ENCODE data around the gene ARHGEF2. TPM values are rescaled to one million over a fixed set of nuclear protein-coding genes. Genes with fewer than 3 reads are reported as not detected.

The ARHGEF2 gene
- polyA plus RNA-seq, 3 donors = 15.4 to 271 (median 18.6) TPM

- Histone ChIP-seq H4K20me1 (ENCODE audit: insufficient read depth, low read length) (peaks cover 92% of the 10 kb centered on the region), H2AFZ (ENCODE audit: insufficient read depth, low read depth, low read length, poor library complexity, severe bottlenecking) (no peak overlapping the region), H3K9me3 (replicated peaks in 1 of 2; ENCODE audit: control insufficient read depth in 1 of 2, insufficient read depth in 1 of 2, low read length in 2 of 2) (no peaks in the 10 kb centered on the region), H3K9ac (ENCODE audit: insufficient read depth, low read length, poor library complexity, severe bottlenecking) (peak overlapping the region; percentile 99), H3K27me3 (ENCODE audit: control insufficient read depth in 2 of 2, insufficient read depth in 2 of 2, low read length in 2 of 2) (no peaks in the 10 kb centered on the region), H3K4me3 (replicated peaks in 1 of 3; ENCODE audit: low read depth in 2 of 3, low read length in 3 of 3) (peak overlapping the region; percentile 93 to 96 (median 94)), H3K79me2 (ENCODE audit: insufficient read depth, low read length) (peaks cover 99% of the 10 kb centered on the region), H3K27ac (ENCODE audit: low read depth in 1 of 2, low read length in 2 of 2) (peak overlapping the region; percentile 81 to 97), H3K4me2 (replicated peaks; ENCODE audit: extremely low read depth, low read length, poor library complexity, severe bottlenecking) (peak overlapping the region; percentile 96), H3K36me3 (replicated peaks in 1 of 2; ENCODE audit: control insufficient read depth in 1 of 2, insufficient read depth in 2 of 2, low read length in 2 of 2) (peaks cover 20 to 31% of the 10 kb centered on the region in 2 donors), H3K4me1 (ENCODE audit: control insufficient read depth in 1 of 2, insufficient read depth in 2 of 2, low read length in 2 of 2) (peaks cover 73 to 87% of the 10 kb centered on the region in 2 donors)
- Mint-ChIP-seq H3K36me3 (peaks cover 47 to 53% of the 10 kb centered on the region in 2 donors), H3K27ac (peak overlapping the region; percentile 91 to 99 (median 96)), H3K27me3 (ENCODE audit: low read depth in 3 of 3) (peaks cover 0 to 6% (median 0%) of the 10 kb centered on the region in 3 donors), H3K4me3 (peak overlapping the region; percentile 96 to 98), H3K4me1 (peaks cover 70% of the 10 kb centered on the region), H3K9me3 (no peaks in the 10 kb centered on the region)
- intact Hi-C loops (cut with micrococcal nuclease) = no loop called here
- peak in 1 of 3 donors; percentile 4 for DNase-seq
- 18% methylated on average over 9 of the region's 13 CpGs for WGBS (ENCODE audit: insufficient coverage)
- TF ChIP-seq CTCF (IDR thresholded peaks at IDR 0.05) = no peak
Measured at GRCh38 chr1:155974208-155975115, 3.9 kb downstream of the ARHGEF2 start.

GRCh38 chr1:155973723-155974122, 4.6 kb downstream of the ARHGEF2 start:
- H3K36me3 Mint-ChIP-seq = peaks cover 55 to 58% of the 10 kb centered on the region in 2 donors

More at GRCh38 chr1:155973723-155974122, 4.6 kb downstream of the ARHGEF2 start:
- H3K4me3 Mint-ChIP-seq = peak overlapping the region; percentile 96 to 98
- Histone ChIP-seq H3K9ac (ENCODE audit: insufficient read depth, low read length, poor library complexity, severe bottlenecking) (peak overlapping the region; percentile 99), H3K27me3 (ENCODE audit: control insufficient read depth in 2 of 2, insufficient read depth in 2 of 2, low read length in 2 of 2) (no peaks in the 10 kb centered on the region), H4K20me1 (ENCODE audit: insufficient read depth, low read length) (peaks cover 95% of the 10 kb centered on the region), H3K36me3 (replicated peaks in 1 of 2; ENCODE audit: control insufficient read depth in 1 of 2, insufficient read depth in 2 of 2, low read length in 2 of 2) (peaks cover 28 to 38% of the 10 kb centered on the region in 2 donors), H3K9me3 (replicated peaks in 1 of 2; ENCODE audit: control insufficient read depth in 1 of 2, insufficient read depth in 1 of 2, low read length in 2 of 2) (no peaks in the 10 kb centered on the region), H3K79me2 (ENCODE audit: insufficient read depth, low read length) (peaks cover 99% of the 10 kb centered on the region), H3K4me1 (ENCODE audit: control insufficient read depth in 1 of 2, insufficient read depth in 2 of 2, low read length in 2 of 2) (peaks cover 73 to 87% of the 10 kb centered on the region in 2 donors), H3K4me3 (replicated peaks in 1 of 3; ENCODE audit: low read depth in 2 of 3, low read length in 3 of 3) (peak overlapping the region in 1 of 3 experiments; percentile 94), H2AFZ (ENCODE audit: insufficient read depth, low read depth, low read length, poor library complexity, severe bottlenecking) (no peak overlapping the region), H3K4me2 (replicated peaks; ENCODE audit: extremely low read depth, low read length, poor library complexity, severe bottlenecking) (peak overlapping the region; percentile 96), H3K27ac (ENCODE audit: low read depth in 1 of 2, low read length in 2 of 2) (peak overlapping the region; percentile 81 to 97)
- peaks cover 0 to 6% (median 0%) of the 10 kb centered on the region in 3 donors for H3K27me3 Mint-ChIP-seq (ENCODE audit: low read depth in 3 of 3)
- H3K27ac Mint-ChIP-seq = peak overlapping the region in 6 of 7 donors; percentile 88 to 99 (median 92)
- H3K9me3 Mint-ChIP-seq = no peaks in the 10 kb centered on the region
- WGBS (ENCODE audit: insufficient coverage) = no CpG with 5 or more reads among the region's 3 CpGs
- intact Hi-C loops (cut with micrococcal nuclease) = no loop called here
- peaks cover 73% of the 10 kb centered on the region for H3K4me1 Mint-ChIP-seq
- TF ChIP-seq CTCF (IDR thresholded peaks at IDR 0.05) = no peak
- no peak for DNase-seq
